ENCODE measurements around the gene ZNF57. TPM values are rescaled to one million over a fixed set of nuclear protein-coding genes. Genes with fewer than 3 reads are reported as not detected.
A peak's percentile ranks its signal among the peaks of the same experiment; 100 is the strongest.

Gene ZNF57
- total and polyA plus RNA-seq, 9 of the 15 experiments (the other 6 are each of a cell fraction or from before 2014, with no cell fraction given), result 3.9 to 13.5 (median 7.8) TPM

- no peak for TF ChIP-seq MYBL2 (IDR thresholded peaks at IDR 0.05; ENCODE audit: low read depth)
- TF ChIP-seq MYBL2 (CRISPR knock-in tag; IDR thresholded peaks at IDR 0.05; ENCODE audit: borderline replicate concordance), result no peak
- TF ChIP-seq PTRF (tag; IDR thresholded peaks at IDR 0.05), result no peak
- TF ChIP-seq NFYB (IDR thresholded peaks at IDR 0.05; ENCODE audit: extremely low read depth, insufficient read length), result peak; percentile 85
- peak; percentile 84 for TF ChIP-seq FOS (IDR thresholded peaks at IDR 0.05; ENCODE audit: extremely low read depth, insufficient read length)
- TF ChIP-seq, protein P1, sequence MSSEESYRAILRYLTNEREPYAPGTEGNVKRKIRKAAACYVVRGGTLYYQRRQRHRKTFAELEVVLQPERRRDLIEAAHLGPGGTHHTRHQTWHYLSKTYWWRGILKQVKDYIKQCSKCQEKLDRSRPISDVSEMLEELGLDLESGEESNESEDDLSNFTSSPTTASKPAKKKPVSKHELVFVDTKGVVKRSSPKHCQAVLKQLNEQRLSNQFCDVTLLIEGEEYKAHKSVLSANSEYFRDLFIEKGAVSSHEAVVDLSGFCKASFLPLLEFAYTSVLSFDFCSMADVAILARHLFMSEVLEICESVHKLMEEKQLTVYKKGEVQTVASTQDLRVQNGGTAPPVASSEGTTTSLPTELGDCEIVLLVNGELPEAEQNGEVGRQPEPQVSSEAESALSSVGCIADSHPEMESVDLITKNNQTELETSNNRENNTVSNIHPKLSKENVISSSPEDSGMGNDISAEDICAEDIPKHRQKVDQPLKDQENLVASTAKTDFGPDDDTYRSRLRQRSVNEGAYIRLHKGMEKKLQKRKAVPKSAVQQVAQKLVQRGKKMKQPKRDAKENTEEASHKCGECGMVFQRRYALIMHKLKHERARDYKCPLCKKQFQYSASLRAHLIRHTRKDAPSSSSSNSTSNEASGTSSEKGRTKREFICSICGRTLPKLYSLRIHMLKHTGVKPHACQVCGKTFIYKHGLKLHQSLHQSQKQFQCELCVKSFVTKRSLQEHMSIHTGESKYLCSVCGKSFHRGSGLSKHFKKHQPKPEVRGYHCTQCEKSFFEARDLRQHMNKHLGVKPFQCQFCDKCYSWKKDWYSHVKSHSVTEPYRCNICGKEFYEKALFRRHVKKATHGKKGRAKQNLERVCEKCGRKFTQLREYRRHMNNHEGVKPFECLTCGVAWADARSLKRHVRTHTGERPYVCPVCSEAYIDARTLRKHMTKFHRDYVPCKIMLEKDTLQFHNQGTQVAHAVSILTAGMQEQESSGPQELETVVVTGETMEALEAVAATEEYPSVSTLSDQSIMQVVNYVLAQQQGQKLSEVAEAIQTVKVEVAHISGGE (CRISPR knock-in tag; IDR thresholded peaks at IDR 0.05), result no peak
- no peak for TF ChIP-seq MED1 (CRISPR knock-in tag; IDR thresholded peaks at IDR 0.05; ENCODE audit: borderline replicate concordance)
- no peak for TF ChIP-seq ETS2 (tag; IDR thresholded peaks at IDR 0.05; ENCODE audit: borderline replicate concordance, poor library complexity, severe bottlenecking)
- TF ChIP-seq, protein P2, sequence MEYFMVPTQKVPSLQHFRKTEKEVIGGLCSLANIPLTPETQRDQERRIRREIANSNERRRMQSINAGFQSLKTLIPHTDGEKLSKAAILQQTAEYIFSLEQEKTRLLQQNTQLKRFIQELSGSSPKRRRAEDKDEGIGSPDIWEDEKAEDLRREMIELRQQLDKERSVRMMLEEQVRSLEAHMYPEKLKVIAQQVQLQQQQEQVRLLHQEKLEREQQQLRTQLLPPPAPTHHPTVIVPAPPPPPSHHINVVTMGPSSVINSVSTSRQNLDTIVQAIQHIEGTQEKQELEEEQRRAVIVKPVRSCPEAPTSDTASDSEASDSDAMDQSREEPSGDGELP (CRISPR knock-in tag; IDR thresholded peaks at IDR 0.05; ENCODE audit: borderline replicate concordance), result peak; percentile 68
- no peak for TF ChIP-seq FOSL1 (tag; conservative IDR thresholded peaks at IDR 0.05)
- TF ChIP-seq MAZ (CRISPR knock-in tag; conservative IDR thresholded peaks at IDR 0.05 in 1 of 2, IDR thresholded peaks at IDR 0.05 in 1 of 2), result 0 out of 4 replicates have a peak, but pooled peaks of 1 of the 2 experiments have one; percentile 25
- peak; percentile 86; the same call in 1 of the 2 replicates for TF ChIP-seq IRF1 (CRISPR knock-in tag; IDR thresholded peaks at IDR 0.05; ENCODE audit: borderline replicate concordance)
- TF ChIP-seq TEAD2 (tag; IDR thresholded peaks at IDR 0.05), result no peak
- TF ChIP-seq ELF2 (CRISPR knock-in tag; IDR thresholded peaks at IDR 0.05), result no peak
- no peak for TF ChIP-seq XRCC4 (IDR thresholded peaks at IDR 0.05; ENCODE audit: extremely low read depth, insufficient read depth, insufficient read length)
- peak; percentile 43 for TF ChIP-seq DMBX1 (CRISPR knock-in tag; IDR thresholded peaks at IDR 0.05; ENCODE audit: borderline replicate concordance)
- no peak for TF ChIP-seq ZNF184 (CRISPR knock-in tag; IDR thresholded peaks at IDR 0.05)
These were observed at the start of gene ZNF57 (continued) for GRCh38 chr19:2900296-2901252.

Data from K562 (cell line).